Right lobe of liver (tissue), 4 donors: ENCODE data around the gene ITGB3BP.

ENCODE experiments used
- POLR2A ChIP-seq: fragments of 450-650 bp; IDR thresholded peaks from one replicate; pipeline ENCODE4 v1.6.1; 2017; ENCODE audit warnings: antibody characterized with exemption, mild to moderate bottlenecking
- TF ChIP-seq, protein P1 (sequence below), 4 donors: fragments of 200-600 bp in 3 of 4; fragments of 450-650 bp in 1 of 4; IDR thresholded peaks; one replicate each; pipeline versions ENCODE4 v1.5.1 to v1.8.0; 2016 to 2022; ENCODE audit warnings: antibody characterized with exemption in 4 of 4, mild to moderate bottlenecking in 2 of 4
- donor health status: DM: no; HTN: no; CAD: no.
- donor health status: DM: no; HTN: no; CAD: no.
- donor health status: DM: no; HTN: yes; CAD: no.

GRCh38 chr1:63548877-63549276 lies 25.9 kb upstream of the ITGB3BP start:
- TF ChIP-seq, protein P1, sequence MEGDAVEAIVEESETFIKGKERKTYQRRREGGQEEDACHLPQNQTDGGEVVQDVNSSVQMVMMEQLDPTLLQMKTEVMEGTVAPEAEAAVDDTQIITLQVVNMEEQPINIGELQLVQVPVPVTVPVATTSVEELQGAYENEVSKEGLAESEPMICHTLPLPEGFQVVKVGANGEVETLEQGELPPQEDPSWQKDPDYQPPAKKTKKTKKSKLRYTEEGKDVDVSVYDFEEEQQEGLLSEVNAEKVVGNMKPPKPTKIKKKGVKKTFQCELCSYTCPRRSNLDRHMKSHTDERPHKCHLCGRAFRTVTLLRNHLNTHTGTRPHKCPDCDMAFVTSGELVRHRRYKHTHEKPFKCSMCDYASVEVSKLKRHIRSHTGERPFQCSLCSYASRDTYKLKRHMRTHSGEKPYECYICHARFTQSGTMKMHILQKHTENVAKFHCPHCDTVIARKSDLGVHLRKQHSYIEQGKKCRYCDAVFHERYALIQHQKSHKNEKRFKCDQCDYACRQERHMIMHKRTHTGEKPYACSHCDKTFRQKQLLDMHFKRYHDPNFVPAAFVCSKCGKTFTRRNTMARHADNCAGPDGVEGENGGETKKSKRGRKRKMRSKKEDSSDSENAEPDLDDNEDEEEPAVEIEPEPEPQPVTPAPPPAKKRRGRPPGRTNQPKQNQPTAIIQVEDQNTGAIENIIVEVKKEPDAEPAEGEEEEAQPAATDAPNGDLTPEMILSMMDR (IDR thresholded peaks at IDR 0.05) = no peak
- no peak for TF ChIP-seq POLR2A
